ENCODE data around the gene PPP1R37.

PPP1R37 gene

GRCh38 chr19:45070861-45071544, 22.0 kb upstream of the PPP1R37 start:
- no peak for ATAC-seq
- TF ChIP-seq PATZ1 (CRISPR knock-in tag; IDR thresholded peaks at IDR 0.05; ENCODE audit: borderline replicate concordance) (no peak), ISL1 (CRISPR knock-in tag; IDR thresholded peaks at IDR 0.05) (no peak), TCF4 (CRISPR knock-in tag; IDR thresholded peaks at IDR 0.05; ENCODE audit: borderline replicate concordance) (no peak), ARNTL (CRISPR knock-in tag; IDR thresholded peaks at IDR 0.05; ENCODE audit: borderline replicate concordance, low read depth) (no peak), RARB (CRISPR knock-in tag; IDR thresholded peaks at IDR 0.05) (no peak), OSR1 (CRISPR knock-in tag; IDR thresholded peaks at IDR 0.05) (no peak), BACH2 (CRISPR knock-in tag; IDR thresholded peaks at IDR 0.05; ENCODE audit: borderline replicate concordance) (no peak), ZC3H10 (CRISPR knock-in tag; IDR thresholded peaks at IDR 0.05) (no peak), GLIS3 (CRISPR knock-in tag; IDR thresholded peaks at IDR 0.05) (no peak), ZNF565 (CRISPR knock-in tag; conservative IDR thresholded peaks at IDR 0.05; ENCODE audit: low read depth) (no peak), PPARA (CRISPR knock-in tag; IDR thresholded peaks at IDR 0.05; ENCODE audit: borderline replicate concordance) (no peak), CSRNP3 (CRISPR knock-in tag; IDR thresholded peaks at IDR 0.05) (no peak), ZNF70 (CRISPR knock-in tag; IDR thresholded peaks at IDR 0.05) (no peak), SNAI2 (CRISPR knock-in tag; IDR thresholded peaks at IDR 0.05) (no peak), ZFP3 (CRISPR knock-in tag; IDR thresholded peaks at IDR 0.05) (no peak), CSDC2 (CRISPR knock-in tag; IDR thresholded peaks at IDR 0.05) (no peak), ZFP30 (CRISPR knock-in tag; IDR thresholded peaks at IDR 0.05) (no peak), TOX (CRISPR knock-in tag; IDR thresholded peaks at IDR 0.05; ENCODE audit: borderline replicate concordance) (no peak)
- TF ChIP-seq, protein P1, sequence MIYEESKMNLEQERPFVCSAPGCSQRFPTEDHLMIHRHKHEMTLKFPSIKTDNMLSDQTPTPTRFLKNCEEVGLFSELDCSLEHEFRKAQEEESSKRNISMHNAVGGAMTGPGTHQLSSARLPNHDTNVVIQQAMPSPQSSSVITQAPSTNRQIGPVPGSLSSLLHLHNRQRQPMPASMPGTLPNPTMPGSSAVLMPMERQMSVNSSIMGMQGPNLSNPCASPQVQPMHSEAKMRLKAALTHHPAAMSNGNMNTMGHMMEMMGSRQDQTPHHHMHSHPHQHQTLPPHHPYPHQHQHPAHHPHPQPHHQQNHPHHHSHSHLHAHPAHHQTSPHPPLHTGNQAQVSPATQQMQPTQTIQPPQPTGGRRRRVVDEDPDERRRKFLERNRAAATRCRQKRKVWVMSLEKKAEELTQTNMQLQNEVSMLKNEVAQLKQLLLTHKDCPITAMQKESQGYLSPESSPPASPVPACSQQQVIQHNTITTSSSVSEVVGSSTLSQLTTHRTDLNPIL (CRISPR knock-in tag; IDR thresholded peaks at IDR 0.05; ENCODE audit: low read depth): no peak
- TF ChIP-seq, protein P2, sequence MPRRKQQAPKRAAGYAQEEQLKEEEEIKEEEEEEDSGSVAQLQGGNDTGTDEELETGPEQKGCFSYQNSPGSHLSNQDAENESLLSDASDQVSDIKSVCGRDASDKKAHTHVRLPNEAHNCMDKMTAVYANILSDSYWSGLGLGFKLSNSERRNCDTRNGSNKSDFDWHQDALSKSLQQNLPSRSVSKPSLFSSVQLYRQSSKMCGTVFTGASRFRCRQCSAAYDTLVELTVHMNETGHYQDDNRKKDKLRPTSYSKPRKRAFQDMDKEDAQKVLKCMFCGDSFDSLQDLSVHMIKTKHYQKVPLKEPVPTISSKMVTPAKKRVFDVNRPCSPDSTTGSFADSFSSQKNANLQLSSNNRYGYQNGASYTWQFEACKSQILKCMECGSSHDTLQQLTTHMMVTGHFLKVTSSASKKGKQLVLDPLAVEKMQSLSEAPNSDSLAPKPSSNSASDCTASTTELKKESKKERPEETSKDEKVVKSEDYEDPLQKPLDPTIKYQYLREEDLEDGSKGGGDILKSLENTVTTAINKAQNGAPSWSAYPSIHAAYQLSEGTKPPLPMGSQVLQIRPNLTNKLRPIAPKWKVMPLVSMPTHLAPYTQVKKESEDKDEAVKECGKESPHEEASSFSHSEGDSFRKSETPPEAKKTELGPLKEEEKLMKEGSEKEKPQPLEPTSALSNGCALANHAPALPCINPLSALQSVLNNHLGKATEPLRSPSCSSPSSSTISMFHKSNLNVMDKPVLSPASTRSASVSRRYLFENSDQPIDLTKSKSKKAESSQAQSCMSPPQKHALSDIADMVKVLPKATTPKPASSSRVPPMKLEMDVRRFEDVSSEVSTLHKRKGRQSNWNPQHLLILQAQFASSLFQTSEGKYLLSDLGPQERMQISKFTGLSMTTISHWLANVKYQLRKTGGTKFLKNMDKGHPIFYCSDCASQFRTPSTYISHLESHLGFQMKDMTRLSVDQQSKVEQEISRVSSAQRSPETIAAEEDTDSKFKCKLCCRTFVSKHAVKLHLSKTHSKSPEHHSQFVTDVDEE (CRISPR knock-in tag; IDR thresholded peaks at IDR 0.05): no peak

DNA sequence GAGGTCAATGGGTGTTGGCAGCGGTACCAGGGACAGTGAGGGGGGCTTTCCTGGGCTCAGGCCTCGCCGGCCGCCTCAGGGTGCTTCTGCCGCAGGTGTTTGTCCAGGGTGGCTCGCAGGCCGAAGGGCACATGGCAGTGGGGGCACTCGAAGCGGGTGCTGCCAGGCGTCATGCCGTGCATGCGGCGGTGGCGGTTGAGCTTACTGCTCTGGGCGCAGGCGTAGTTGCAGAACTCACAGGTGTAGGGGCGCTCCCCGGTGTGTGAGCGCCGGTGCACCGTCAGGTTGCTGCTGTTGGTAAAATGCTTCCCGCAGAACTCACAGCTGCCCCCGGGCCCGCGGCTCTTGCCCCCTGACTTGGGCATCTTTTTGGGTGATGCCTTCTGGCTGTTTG, 21.4 kb upstream of the PPP1R37 start:
- no peak for ATAC-seq
- TF ChIP-seq CSDC2 (CRISPR knock-in tag; IDR thresholded peaks at IDR 0.05) (no peak), ZFP30 (CRISPR knock-in tag; IDR thresholded peaks at IDR 0.05) (no peak), GLIS3 (CRISPR knock-in tag; IDR thresholded peaks at IDR 0.05) (no peak), ZNF565 (CRISPR knock-in tag; conservative IDR thresholded peaks at IDR 0.05; ENCODE audit: low read depth) (no peak), PPARA (CRISPR knock-in tag; IDR thresholded peaks at IDR 0.05; ENCODE audit: borderline replicate concordance) (no peak), ZFP3 (CRISPR knock-in tag; IDR thresholded peaks at IDR 0.05) (no peak), CSRNP3 (CRISPR knock-in tag; IDR thresholded peaks at IDR 0.05) (no peak), RARB (CRISPR knock-in tag; IDR thresholded peaks at IDR 0.05) (no peak), ZNF70 (CRISPR knock-in tag; IDR thresholded peaks at IDR 0.05) (no peak), ESRRG (CRISPR knock-in tag; IDR thresholded peaks at IDR 0.05) (no peak), ZC3H10 (CRISPR knock-in tag; IDR thresholded peaks at IDR 0.05) (no peak)
- TF ChIP-seq, protein P3, sequence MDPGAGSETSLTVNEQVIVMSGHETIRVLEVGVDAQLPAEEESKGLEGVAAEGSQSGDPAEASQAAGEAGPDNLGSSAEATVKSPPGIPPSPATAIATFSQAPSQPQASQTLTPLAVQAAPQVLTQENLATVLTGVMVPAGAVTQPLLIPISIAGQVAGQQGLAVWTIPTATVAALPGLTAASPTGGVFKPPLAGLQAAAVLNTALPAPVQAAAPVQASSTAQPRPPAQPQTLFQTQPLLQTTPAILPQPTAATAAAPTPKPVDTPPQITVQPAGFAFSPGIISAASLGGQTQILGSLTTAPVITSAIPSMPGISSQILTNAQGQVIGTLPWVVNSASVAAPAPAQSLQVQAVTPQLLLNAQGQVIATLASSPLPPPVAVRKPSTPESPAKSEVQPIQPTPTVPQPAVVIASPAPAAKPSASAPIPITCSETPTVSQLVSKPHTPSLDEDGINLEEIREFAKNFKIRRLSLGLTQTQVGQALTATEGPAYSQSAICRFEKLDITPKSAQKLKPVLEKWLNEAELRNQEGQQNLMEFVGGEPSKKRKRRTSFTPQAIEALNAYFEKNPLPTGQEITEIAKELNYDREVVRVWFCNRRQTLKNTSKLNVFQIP (CRISPR knock-in tag; IDR thresholded peaks at IDR 0.05; ENCODE audit: borderline replicate concordance, low read depth): no peak
- TF ChIP-seq, protein P1 (CRISPR knock-in tag; IDR thresholded peaks at IDR 0.05; ENCODE audit: low read depth): no peak
- TF ChIP-seq, protein P2 (CRISPR knock-in tag; IDR thresholded peaks at IDR 0.05): no peak
